CD14-positive monocyte (primary cell): ENCODE data around the gene NEDD4L. TPM values are rescaled to one million over a fixed set of nuclear protein-coding genes. Genes with fewer than 3 reads are reported as not detected.

Experiments used
- DNase-seq, 3 donors: peaks; one replicate each; pipeline ENCODE4 v3.0.0-alpha.2; 2011 to 2022
- H2AFZ ChIP-seq: 2 replicates; pipeline ENCODE4 v1.6.0; 2012; ENCODE audit warnings: mild to moderate bottlenecking, low read depth, low read length, inconsistent platforms; ENCODE audit not compliant: insufficient read depth, poor library complexity, severe bottlenecking
- H3K27ac ChIP-seq, 2 donors: 1 replicate in 1 of 2; 2 replicates in 1 of 2; pipeline ENCODE4 v1.5.1; 2012 to 2013; ENCODE audit warnings: low read length in 2 of 2, control low read depth in 1 of 2, inconsistent platforms in 1 of 2, low read depth in 1 of 2, mild to moderate bottlenecking in 1 of 2
- H3K27me3 ChIP-seq, 2 donors: one replicate each; pipeline versions ENCODE4 v1.6.0 to v1.6.1; 2011 to 2013; ENCODE audit warnings: low read length in 2 of 2; ENCODE audit not compliant: control insufficient read depth in 2 of 2, insufficient read depth in 2 of 2
- H3K36me3 ChIP-seq, 2 donors: replicated peaks in 1 of 2; 1 replicate in 1 of 2; 2 replicates in 1 of 2; pipeline versions ENCODE4 v1.5.1 to v1.6.1; 2012 to 2013; ENCODE audit warnings: low read length in 2 of 2, control low read depth in 1 of 2, inconsistent platforms in 1 of 2, mild to moderate bottlenecking in 1 of 2; ENCODE audit not compliant: insufficient read depth in 2 of 2, control insufficient read depth in 1 of 2
- H3K4me1 ChIP-seq, 2 donors: 1 replicate in 1 of 2; 2 replicates in 1 of 2; pipeline versions ENCODE4 v1.5.1 to v1.6.1; 2012 to 2013; ENCODE audit warnings: low read length in 2 of 2, control low read depth in 1 of 2, inconsistent platforms in 1 of 2, mild to moderate bottlenecking in 1 of 2, moderate library complexity in 1 of 2; ENCODE audit not compliant: insufficient read depth in 2 of 2, control insufficient read depth in 1 of 2
- H3K4me2 ChIP-seq: replicated peaks from 2 replicates; pipeline ENCODE3; 2012; ENCODE audit warnings: low read length, moderate library complexity, mild to moderate bottlenecking; ENCODE audit not compliant: poor library complexity, severe bottlenecking; ENCODE audit errors: extremely low read depth
- H3K4me3 ChIP-seq, 3 experiments: fragments of 200-600 bp in 1 of 3; sonication (generic) in 1 of 3; replicated peaks in 1 of 3; 1 replicate in 2 of 3; 2 replicates in 1 of 3; pipeline ENCODE4 v1.5.1; 2011 to 2013; ENCODE audit warnings: low read length in 3 of 3, mild to moderate bottlenecking in 3 of 3, control low read depth in 2 of 3, low read depth in 2 of 3, inconsistent platforms in 1 of 3, moderate library complexity in 1 of 3
- H3K79me2 ChIP-seq: 2 replicates; pipeline ENCODE4 v1.6.0; 2012; ENCODE audit warnings: mild to moderate bottlenecking, control low read depth, inconsistent platforms, low read length, moderate library complexity; ENCODE audit not compliant: insufficient read depth
- H3K9ac ChIP-seq: 2 replicates; pipeline ENCODE4 v1.6.0; 2017; ENCODE audit warnings: low read length, mild to moderate bottlenecking; ENCODE audit not compliant: insufficient read depth, poor library complexity, severe bottlenecking
- H3K9me3 ChIP-seq, 2 donors: replicated peaks in 1 of 2; 1 replicate in 1 of 2; 2 replicates in 1 of 2; pipeline versions ENCODE4 v1.5.1 to v1.6.1; 2012 to 2013; ENCODE audit warnings: low read length in 2 of 2, control low read depth in 1 of 2; ENCODE audit not compliant: control insufficient read depth in 1 of 2, insufficient read depth in 1 of 2
- H4K20me1 ChIP-seq: 2 replicates; pipeline ENCODE4 v1.6.0; 2012; ENCODE audit warnings: mild to moderate bottlenecking, low read length, control low read depth, moderate library complexity; ENCODE audit not compliant: insufficient read depth
- H3K27ac Mint-ChIP-seq, 7 donors: one replicate each; pipeline ENCODE4 v1.8.0; 2020; ENCODE audit warnings: mild to moderate bottlenecking in 7 of 7, mixed read lengths in 7 of 7, moderate library complexity in 6 of 7, inconsistent platforms in 2 of 7
- H3K27me3 Mint-ChIP-seq, 3 donors: one replicate each; pipeline ENCODE4 v1.8.0; 2021 to 2022; ENCODE audit warnings: low read depth in 3 of 3, mild to moderate bottlenecking in 3 of 3, mixed read lengths in 3 of 3, moderate library complexity in 3 of 3, inconsistent platforms in 1 of 3
- H3K36me3 Mint-ChIP-seq, 2 donors: one replicate each; pipeline ENCODE4 v1.8.0; 2020; ENCODE audit warnings: mixed read lengths in 2 of 2, inconsistent platforms in 1 of 2, mild to moderate bottlenecking in 1 of 2
- H3K4me1 Mint-ChIP-seq: one replicate; pipeline ENCODE4 v1.8.0; 2020; ENCODE audit warnings: mild to moderate bottlenecking, mixed read lengths
- H3K4me3 Mint-ChIP-seq, 2 donors: one replicate each; pipeline ENCODE4 v1.8.0; 2020; ENCODE audit warnings: mild to moderate bottlenecking in 2 of 2, mixed read lengths in 2 of 2, moderate library complexity in 1 of 2
- H3K9me3 Mint-ChIP-seq, 7 donors: one replicate each; pipeline ENCODE4 v1.8.0; 2020 to 2022; ENCODE audit warnings: mixed read lengths in 7 of 7, mild to moderate bottlenecking in 6 of 7, moderate library complexity in 6 of 7, inconsistent platforms in 2 of 7
- WGBS: methylation state at CpG from one replicate; pipeline ENCODE4 v1.1.5; 2013; ENCODE audit warnings: missing lambda C conversion rate; ENCODE audit not compliant: insufficient coverage; 5-methylcytosine and 5-hydroxymethylcytosine counted together
- intact Hi-C, 2 donors: fragments of 100-400 bp; cut with micrococcal nuclease; formaldehyde crosslinking; loops; one replicate each; pipeline versions ENCODE4 v1.15.0 to v1.15.1; 2023
- polyA plus RNA-seq, 3 donors: library from polyadenylated mRNA; depleted of rRNA in 1 of 3; unstranded in 2 of 3; stranded (reverse) in 1 of 3; fragments of 300-500 nt in 2 of 3; fragments of >200 nt in 1 of 3; fragmentation: Illumina TruSeq in 2 of 3; gene quantifications; 1 replicate in 2 of 3; 2 replicates in 1 of 3; pipeline ENCODE4 v1.2.3, GENCODE V29; 2012 to 2021
- TF ChIP-seq, protein P1 (sequence below): fragments of 200-600 bp; IDR thresholded peaks from one replicate; pipeline ENCODE4 v1.8.0; 2022; ENCODE audit warnings: antibody characterized with exemption, mild to moderate bottlenecking

NEDD4L gene
- polyA plus RNA-seq, 3 donors, result 2.5 to 5.2 (median 4.5) TPM

DNA sequence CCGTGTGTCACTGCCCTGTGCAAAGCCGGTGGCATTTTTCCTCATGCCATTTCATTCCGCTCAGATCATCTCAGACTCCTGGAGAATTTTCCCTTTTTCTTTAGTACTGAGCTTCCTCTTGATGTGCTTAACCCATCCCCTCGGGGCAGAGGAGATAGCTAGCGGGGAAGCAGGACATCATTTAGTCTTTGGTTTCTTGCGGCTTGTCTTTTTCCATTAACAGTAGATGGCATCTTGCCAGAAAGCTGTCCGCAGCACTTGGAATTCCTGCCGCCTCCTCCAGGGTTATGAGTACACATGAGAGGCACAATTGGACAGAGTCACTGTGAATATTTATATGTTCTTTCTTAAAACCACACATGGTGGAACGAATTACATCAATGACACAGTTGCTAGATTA, 358.2 kb downstream of the NEDD4L start:
- intact Hi-C loops, result no loop called here
- H2AFZ ChIP-seq, result no peak overlapping the region
- no peak overlapping the region for H3K4me2 ChIP-seq
- WGBS, result 95% methylated on average over 5 of the region's 9 CpGs
- H3K79me2 ChIP-seq, result no peaks in the 10 kb centered on the region
- no peaks in the 10 kb centered on the region for H3K9me3 ChIP-seq
- peaks cover 0 to 2% (median 0%) of the 10 kb centered on the region in 7 donors for H3K9me3 Mint-ChIP-seq
- H3K4me1 Mint-ChIP-seq, result no peaks in the 10 kb centered on the region
- H3K27ac Mint-ChIP-seq, result peak overlapping the region in 1 of 7 donors; percentile 68
- DNase-seq, result no peak
- no peak overlapping the region for H3K9ac ChIP-seq
- peaks cover 0 to 2% (median 2%) of the 10 kb centered on the region in 3 donors for H3K27me3 Mint-ChIP-seq
- H3K4me3 ChIP-seq, result no peak overlapping the region
- H4K20me1 ChIP-seq, result no peaks in the 10 kb centered on the region
- H3K27me3 ChIP-seq, result no peaks in the 10 kb centered on the region
- no peak overlapping the region for H3K4me3 Mint-ChIP-seq
- no peaks in the 10 kb centered on the region for H3K36me3 ChIP-seq
- H3K27ac ChIP-seq, result no peak overlapping the region
- no peaks in the 10 kb centered on the region for H3K4me1 ChIP-seq
- H3K36me3 Mint-ChIP-seq, result no peaks in the 10 kb centered on the region
- TF ChIP-seq, protein P1, sequence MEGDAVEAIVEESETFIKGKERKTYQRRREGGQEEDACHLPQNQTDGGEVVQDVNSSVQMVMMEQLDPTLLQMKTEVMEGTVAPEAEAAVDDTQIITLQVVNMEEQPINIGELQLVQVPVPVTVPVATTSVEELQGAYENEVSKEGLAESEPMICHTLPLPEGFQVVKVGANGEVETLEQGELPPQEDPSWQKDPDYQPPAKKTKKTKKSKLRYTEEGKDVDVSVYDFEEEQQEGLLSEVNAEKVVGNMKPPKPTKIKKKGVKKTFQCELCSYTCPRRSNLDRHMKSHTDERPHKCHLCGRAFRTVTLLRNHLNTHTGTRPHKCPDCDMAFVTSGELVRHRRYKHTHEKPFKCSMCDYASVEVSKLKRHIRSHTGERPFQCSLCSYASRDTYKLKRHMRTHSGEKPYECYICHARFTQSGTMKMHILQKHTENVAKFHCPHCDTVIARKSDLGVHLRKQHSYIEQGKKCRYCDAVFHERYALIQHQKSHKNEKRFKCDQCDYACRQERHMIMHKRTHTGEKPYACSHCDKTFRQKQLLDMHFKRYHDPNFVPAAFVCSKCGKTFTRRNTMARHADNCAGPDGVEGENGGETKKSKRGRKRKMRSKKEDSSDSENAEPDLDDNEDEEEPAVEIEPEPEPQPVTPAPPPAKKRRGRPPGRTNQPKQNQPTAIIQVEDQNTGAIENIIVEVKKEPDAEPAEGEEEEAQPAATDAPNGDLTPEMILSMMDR, result no peak

DNA sequence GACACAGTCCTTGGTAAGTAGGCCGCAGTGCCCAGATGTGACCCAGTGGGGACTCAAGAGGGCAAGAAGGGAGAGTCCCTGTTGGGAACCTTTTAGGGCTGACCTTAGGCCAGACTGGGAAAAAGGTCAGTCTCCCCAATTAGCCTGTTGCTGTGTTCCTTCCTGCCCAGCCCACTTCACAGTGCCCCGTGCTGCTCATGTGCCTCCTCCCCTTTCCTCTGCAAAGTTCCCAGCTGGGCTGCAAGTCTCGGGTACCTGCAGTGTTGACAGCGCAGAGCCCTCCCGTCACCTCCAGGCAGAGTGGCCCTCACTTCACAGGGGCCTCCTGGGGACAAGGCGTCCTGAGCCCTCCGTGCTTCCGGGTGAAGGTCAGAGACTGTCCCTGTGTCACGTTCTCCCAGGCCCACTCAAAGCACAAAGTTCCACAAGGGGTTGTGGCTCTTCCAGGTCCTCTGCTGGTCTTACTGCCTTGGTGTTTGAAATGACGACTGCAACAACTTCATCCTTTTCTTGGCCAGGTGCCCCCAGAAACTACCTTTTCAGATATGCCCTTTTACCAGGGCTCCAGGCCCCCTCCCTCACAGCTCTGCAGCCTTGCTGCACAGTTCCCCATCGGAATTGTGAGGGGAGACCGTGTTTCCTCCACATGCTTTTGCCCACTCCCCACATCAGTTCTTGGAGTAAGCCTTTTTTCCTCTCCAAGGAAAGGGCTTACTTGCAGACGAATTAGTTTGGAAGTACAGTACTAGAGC, 359.1 kb downstream of the NEDD4L start:
- intact Hi-C loops, result no loop called here
- 92% methylated on average over 11 of the region's 13 CpGs for WGBS
- TF ChIP-seq, protein P1, result no peak

More for the DNA sequence above, 359.1 kb downstream of the NEDD4L start:
- H4K20me1 ChIP-seq, result no peaks in the 10 kb centered on the region
- H3K4me2 ChIP-seq, result no peak overlapping the region
- DNase-seq, result no peak
- H3K27me3 Mint-ChIP-seq, result peaks cover 0 to 3% (median 2%) of the 10 kb centered on the region in 3 donors
- no peaks in the 10 kb centered on the region for H3K4me1 ChIP-seq
- no peaks in the 10 kb centered on the region for H3K9me3 ChIP-seq
- no peak overlapping the region for H3K4me3 Mint-ChIP-seq
- H3K36me3 ChIP-seq, result no peaks in the 10 kb centered on the region
- H2AFZ ChIP-seq, result no peak overlapping the region
- H3K79me2 ChIP-seq, result no peaks in the 10 kb centered on the region
- peak overlapping the region in 1 of 7 donors; percentile 70 for H3K27ac Mint-ChIP-seq
- H3K9me3 Mint-ChIP-seq, result peaks cover 0 to 2% (median 0%) of the 10 kb centered on the region in 7 donors
- H3K36me3 Mint-ChIP-seq, result no peaks in the 10 kb centered on the region
- H3K27ac ChIP-seq, result no peak overlapping the region
- no peak overlapping the region for H3K9ac ChIP-seq
- H3K4me3 ChIP-seq, result no peak overlapping the region
- H3K4me1 Mint-ChIP-seq, result no peaks in the 10 kb centered on the region
- no peaks in the 10 kb centered on the region for H3K27me3 ChIP-seq
